GM23338 (cell line): ENCODE measurements around the gene MAPK11. TPM values are rescaled to one million over a fixed set of nuclear protein-coding genes. Genes with fewer than 3 reads are reported as not detected.

Source experiments
- ATAC-seq: fragments of 200-7000 bp; cut with Tn5 transposase; 3 replicates; pipeline ENCODE4 v1.9.1; 2020
- DNase-seq: peaks from one replicate; pipeline ENCODE4 v3.0.0-alpha.2; 2015; ENCODE audit warnings: low spot score
- H2AFZ ChIP-seq: fragments of 200-600 bp; sonication (generic); 2 replicates; pipeline ENCODE4 v1.8.0; 2016; ENCODE audit warnings: antibody characterized with exemption, mild to moderate bottlenecking, moderate library complexity
- H3F3A ChIP-seq: fragments of 200-600 bp; sonication (generic); replicated peaks from 2 replicates; pipeline ENCODE4 v1.8.0; 2017; ENCODE audit warnings: antibody characterized with exemption, mixed run types, low read depth
- H3K27ac ChIP-seq: fragments of 200-600 bp; sonication (generic); 2 replicates; pipeline ENCODE4 v1.6.1; 2016; ENCODE audit warnings: low read depth
- H3K27me3 ChIP-seq: fragments of 200-600 bp; sonication (generic); 2 replicates; pipeline ENCODE4 v1.8.0; 2016; ENCODE audit warnings: mild to moderate bottlenecking, mixed run types, moderate library complexity; ENCODE audit not compliant: insufficient read depth
- H3K36me3 ChIP-seq: fragments of 200-600 bp; sonication (generic); 2 replicates; pipeline ENCODE4 v1.8.0; 2016; ENCODE audit warnings: mild to moderate bottlenecking; ENCODE audit not compliant: insufficient read depth
- H3K4me1 ChIP-seq: fragments of 200-600 bp; sonication (generic); 2 replicates; pipeline ENCODE4 v1.8.0; 2016; ENCODE audit warnings: mild to moderate bottlenecking, moderate library complexity; ENCODE audit not compliant: insufficient read depth
- H3K4me2 ChIP-seq: fragments of 200-600 bp; sonication (generic); 2 replicates; pipeline ENCODE4 v1.7.1; 2017; ENCODE audit warnings: mixed run types
- H3K4me3 ChIP-seq: fragments of 200-600 bp; sonication (generic); 2 replicates; pipeline ENCODE4 v1.6.1; 2016; ENCODE audit warnings: mixed run types
- H3K79me2 ChIP-seq: fragments of 200-600 bp; sonication (generic); replicated peaks from 2 replicates; pipeline ENCODE4 v1.8.0; 2017; ENCODE audit warnings: mild to moderate bottlenecking; ENCODE audit not compliant: insufficient read depth
- H3K9me2 ChIP-seq: fragments of 200-600 bp; sonication (generic); 2 replicates; pipeline ENCODE4 v1.8.0; 2017; ENCODE audit not compliant: insufficient read depth
- H4K20me1 ChIP-seq: fragments of 200-600 bp; sonication (generic); replicated peaks from 2 replicates; pipeline ENCODE4 v1.8.0; 2017; ENCODE audit warnings: mild to moderate bottlenecking; ENCODE audit not compliant: insufficient read depth
- H3K27ac Mint-ChIP-seq: 2 replicates; pipeline ENCODE4 v1.8.0; 2020; ENCODE audit warnings: inconsistent platforms, mild to moderate bottlenecking, moderate library complexity, mixed read lengths
- H3K27me3 Mint-ChIP-seq: 3 replicates; pipeline ENCODE4 v1.8.0; 2022; ENCODE audit warnings: low read depth, mild to moderate bottlenecking, moderate library complexity, mixed read lengths, inconsistent platforms; ENCODE audit not compliant: insufficient read depth, poor library complexity
- H3K36me3 Mint-ChIP-seq: 3 replicates; pipeline ENCODE4 v1.8.0; 2021; ENCODE audit warnings: low read depth, mild to moderate bottlenecking, inconsistent platforms, moderate library complexity, mixed read lengths
- H3K4me1 Mint-ChIP-seq: 3 replicates; pipeline ENCODE4 v1.8.0; 2020; ENCODE audit warnings: mild to moderate bottlenecking, inconsistent platforms, mixed read lengths
- H3K4me3 Mint-ChIP-seq: 3 replicates; pipeline ENCODE4 v1.8.0; 2021; ENCODE audit warnings: moderate library complexity, mild to moderate bottlenecking, inconsistent platforms, mixed read lengths
- H3K9me3 Mint-ChIP-seq: 3 replicates; pipeline ENCODE4 v1.8.0; 2020; ENCODE audit warnings: moderate library complexity, mild to moderate bottlenecking, inconsistent platforms, mixed read lengths
- CREB1 ChIP-seq: fragments of 250-450 bp; sonication (Bioruptor Pico); IDR thresholded peaks from 2 replicates; pipeline ENCODE4 v1.5.0; 2020; ENCODE audit warnings: low read depth, mild to moderate bottlenecking, moderate library complexity
- ETS1 ChIP-seq: IDR thresholded peaks from 2 replicates; pipeline ENCODE4 v1.6.1; 2016; ENCODE audit warnings: antibody characterized with exemption
- EZH2phosphoT487 ChIP-seq: fragments of 200-600 bp; sonication (generic); IDR thresholded peaks from one replicate; pipeline ENCODE4 v1.8.1; 2018; ENCODE audit warnings: antibody characterized with exemption; ENCODE audit not compliant: unreplicated experiment
- NANOG ChIP-seq: IDR thresholded peaks from 2 replicates; pipeline ENCODE4 v1.6.1; 2016; ENCODE audit warnings: antibody characterized with exemption, borderline replicate concordance
- STAT1 ChIP-seq: IDR thresholded peaks from one replicate; pipeline ENCODE4 v1.6.1; 2016; ENCODE audit warnings: antibody characterized with exemption; ENCODE audit not compliant: unreplicated experiment
- ZNF331 ChIP-seq: fragments of 250-450 bp; sonication (Bioruptor Pico); IDR thresholded peaks from 2 replicates; pipeline ENCODE4 v1.5.0; 2020; ENCODE audit warnings: low read depth, mild to moderate bottlenecking, moderate library complexity
- polyA plus RNA-seq: library from polyadenylated mRNA; unstranded; fragments of >200 nt; fragmentation: Nextera tagmentation; extraction: Ambion mirVana; gene quantifications from 2 replicates; pipeline ENCODE4 v1.2.1, GENCODE V29; 2016
- total RNA-seq: library from RNA; depleted of rRNA; stranded (reverse); fragments of >200 nt; shearing (Covaris generic); gene quantifications from 2 replicates; pipeline ENCODE4 v1.2.3, GENCODE V29; 2014
- TF ChIP-seq, protein P1 (sequence below), 2 experiments: fragments of 200-600 bp in 1 of 2; sonication (generic) in 1 of 2; conservative IDR thresholded peaks; 2 replicates each; pipeline versions ENCODE4 v1.5.1 to v1.6.1; 2016 to 2017; ENCODE audit warnings: antibody characterized with exemption in 2 of 2, low read depth in 2 of 2, mild to moderate bottlenecking in 2 of 2, moderate library complexity in 1 of 2
- TF ChIP-seq, protein P2 (sequence below): IDR thresholded peaks from one replicate; pipeline ENCODE4 v1.6.1; 2018; ENCODE audit warnings: antibody characterized with exemption; ENCODE audit not compliant: unreplicated experiment

MAPK11 gene
- total and polyA plus RNA-seq, 2 experiments from 2014 or later, result 0.34 to 1.9 TPM

- no peaks in the 10 kb centered on the region for H3K36me3 Mint-ChIP-seq
- Histone ChIP-seq H3K9me2 (no peaks in the 10 kb centered on the region), H3K27me3 (no peaks in the 10 kb centered on the region), H3K27ac (no peak overlapping the region), H3K4me2 (no peak overlapping the region), H3F3A (peaks cover 4% of the 10 kb centered on the region; the same call in 1 of the 2 replicates), H3K79me2 (no peaks in the 10 kb centered on the region), H3K36me3 (no peaks in the 10 kb centered on the region), H3K4me3 (no peak overlapping the region), H3K4me1 (no peaks in the 10 kb centered on the region), H2AFZ (no peak overlapping the region), H4K20me1 (peaks cover 3% of the 10 kb centered on the region; the same call in 1 of the 2 replicates)
- ATAC-seq, result no peak
- peaks cover 3% of the 10 kb centered on the region; the same call in 2 of the 3 replicates for H3K4me1 Mint-ChIP-seq
- H3K27ac Mint-ChIP-seq, result no peak overlapping the region
- TF ChIP-seq, protein P1, sequence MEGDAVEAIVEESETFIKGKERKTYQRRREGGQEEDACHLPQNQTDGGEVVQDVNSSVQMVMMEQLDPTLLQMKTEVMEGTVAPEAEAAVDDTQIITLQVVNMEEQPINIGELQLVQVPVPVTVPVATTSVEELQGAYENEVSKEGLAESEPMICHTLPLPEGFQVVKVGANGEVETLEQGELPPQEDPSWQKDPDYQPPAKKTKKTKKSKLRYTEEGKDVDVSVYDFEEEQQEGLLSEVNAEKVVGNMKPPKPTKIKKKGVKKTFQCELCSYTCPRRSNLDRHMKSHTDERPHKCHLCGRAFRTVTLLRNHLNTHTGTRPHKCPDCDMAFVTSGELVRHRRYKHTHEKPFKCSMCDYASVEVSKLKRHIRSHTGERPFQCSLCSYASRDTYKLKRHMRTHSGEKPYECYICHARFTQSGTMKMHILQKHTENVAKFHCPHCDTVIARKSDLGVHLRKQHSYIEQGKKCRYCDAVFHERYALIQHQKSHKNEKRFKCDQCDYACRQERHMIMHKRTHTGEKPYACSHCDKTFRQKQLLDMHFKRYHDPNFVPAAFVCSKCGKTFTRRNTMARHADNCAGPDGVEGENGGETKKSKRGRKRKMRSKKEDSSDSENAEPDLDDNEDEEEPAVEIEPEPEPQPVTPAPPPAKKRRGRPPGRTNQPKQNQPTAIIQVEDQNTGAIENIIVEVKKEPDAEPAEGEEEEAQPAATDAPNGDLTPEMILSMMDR (conservative IDR thresholded peaks at IDR 0.05; ENCODE audit: low read depth in 2 of 2), result no peak
- TF ChIP-seq EZH2phosphoT487, result no peak
- TF ChIP-seq ZNF331 (CRISPR knock-in tag), result no peak
- no peaks in the 10 kb centered on the region for H3K9me3 Mint-ChIP-seq
- DNase-seq, result no peak
- H3K27me3 Mint-ChIP-seq, result peaks cover 7% of the 10 kb centered on the region
- H3K4me3 Mint-ChIP-seq, result no peak overlapping the region
Measured at GRCh38 chr22:50253941-50254340, 16.2 kb downstream of the MAPK11 start.

GRCh38 chr22:50253046-50253915 is 16.9 kb downstream of the MAPK11 start:
- Mint-ChIP-seq H3K36me3 (no peaks in the 10 kb centered on the region), H3K27ac (no peak overlapping the region), H3K9me3 (no peaks in the 10 kb centered on the region), H3K27me3 (peaks cover 7% of the 10 kb centered on the region), H3K4me3 (no peak overlapping the region), H3K4me1 (peaks cover 3% of the 10 kb centered on the region; the same call in 2 of the 3 replicates)
- Histone ChIP-seq H3K4me3 (no peak overlapping the region), H3K27me3 (no peaks in the 10 kb centered on the region), H3K9me2 (no peaks in the 10 kb centered on the region), H3F3A (peaks cover 4% of the 10 kb centered on the region; the same call in 1 of the 2 replicates), H3K4me1 (no peaks in the 10 kb centered on the region), H3K36me3 (no peaks in the 10 kb centered on the region), H3K4me2 (no peak overlapping the region), H3K79me2 (no peaks in the 10 kb centered on the region), H4K20me1 (peaks cover 3% of the 10 kb centered on the region; the same call in 1 of the 2 replicates), H2AFZ (no peak overlapping the region), H3K27ac (no peak overlapping the region)
- DNase-seq, result no peak
- no peak for ATAC-seq
- TF ChIP-seq, protein P2, sequence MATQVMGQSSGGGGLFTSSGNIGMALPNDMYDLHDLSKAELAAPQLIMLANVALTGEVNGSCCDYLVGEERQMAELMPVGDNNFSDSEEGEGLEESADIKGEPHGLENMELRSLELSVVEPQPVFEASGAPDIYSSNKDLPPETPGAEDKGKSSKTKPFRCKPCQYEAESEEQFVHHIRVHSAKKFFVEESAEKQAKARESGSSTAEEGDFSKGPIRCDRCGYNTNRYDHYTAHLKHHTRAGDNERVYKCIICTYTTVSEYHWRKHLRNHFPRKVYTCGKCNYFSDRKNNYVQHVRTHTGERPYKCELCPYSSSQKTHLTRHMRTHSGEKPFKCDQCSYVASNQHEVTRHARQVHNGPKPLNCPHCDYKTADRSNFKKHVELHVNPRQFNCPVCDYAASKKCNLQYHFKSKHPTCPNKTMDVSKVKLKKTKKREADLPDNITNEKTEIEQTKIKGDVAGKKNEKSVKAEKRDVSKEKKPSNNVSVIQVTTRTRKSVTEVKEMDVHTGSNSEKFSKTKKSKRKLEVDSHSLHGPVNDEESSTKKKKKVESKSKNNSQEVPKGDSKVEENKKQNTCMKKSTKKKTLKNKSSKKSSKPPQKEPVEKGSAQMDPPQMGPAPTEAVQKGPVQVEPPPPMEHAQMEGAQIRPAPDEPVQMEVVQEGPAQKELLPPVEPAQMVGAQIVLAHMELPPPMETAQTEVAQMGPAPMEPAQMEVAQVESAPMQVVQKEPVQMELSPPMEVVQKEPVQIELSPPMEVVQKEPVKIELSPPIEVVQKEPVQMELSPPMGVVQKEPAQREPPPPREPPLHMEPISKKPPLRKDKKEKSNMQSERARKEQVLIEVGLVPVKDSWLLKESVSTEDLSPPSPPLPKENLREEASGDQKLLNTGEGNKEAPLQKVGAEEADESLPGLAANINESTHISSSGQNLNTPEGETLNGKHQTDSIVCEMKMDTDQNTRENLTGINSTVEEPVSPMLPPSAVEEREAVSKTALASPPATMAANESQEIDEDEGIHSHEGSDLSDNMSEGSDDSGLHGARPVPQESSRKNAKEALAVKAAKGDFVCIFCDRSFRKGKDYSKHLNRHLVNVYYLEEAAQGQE, result no peak
- TF ChIP-seq ZNF331 (CRISPR knock-in tag), result no peak
- no peak for TF ChIP-seq CREB1 (CRISPR knock-in tag)
- TF ChIP-seq ETS1, result no peak
- no peak for TF ChIP-seq STAT1
- TF ChIP-seq NANOG, result no peak
